Kidney (tissue), 14 donors: ENCODE data around the gene TTC28. TPM values are rescaled to one million over a fixed set of nuclear protein-coding genes. Genes with fewer than 3 reads are reported as not detected.

Experiments
- DNase-seq, 5 donors: peaks; one replicate each; pipeline ENCODE4 v3.0.0-alpha.2; 2013 to 2020
- FAIRE-seq: peaks from 2 replicates; lab custom pipeline; 2012; peaks lifted over from hg19 to GRCh38; lab: Jason Lieb, UNC
- H3K27ac ChIP-seq, 2 donors: one replicate each; pipeline ENCODE4 v1.7.0; 2013; ENCODE audit warnings: low read depth in 2 of 2, low read length in 2 of 2, inconsistent platforms in 1 of 2
- H3K27me3 ChIP-seq: one replicate; pipeline ENCODE4 v1.7.1; 2013; ENCODE audit warnings: low read length, inconsistent platforms; ENCODE audit not compliant: control insufficient read depth, insufficient read depth
- H3K36me3 ChIP-seq, 3 donors: one replicate each; pipeline versions ENCODE4 v1.7.0 to v1.7.1; 2013; ENCODE audit warnings: low read length in 3 of 3, control low read depth in 1 of 3, inconsistent platforms in 1 of 3; ENCODE audit not compliant: insufficient read depth in 3 of 3, control insufficient read depth in 2 of 3
- H3K4me1 ChIP-seq, 3 donors: one replicate each; pipeline versions ENCODE4 v1.7.0 to v1.7.1; 2013; ENCODE audit warnings: low read length in 3 of 3, inconsistent platforms in 1 of 3, low read depth in 1 of 3; ENCODE audit not compliant: control insufficient read depth in 2 of 3, insufficient read depth in 2 of 3
- H3K4me3 ChIP-seq, 3 donors: one replicate each; pipeline versions ENCODE4 v1.7.0 to v1.8.1; 2013; ENCODE audit warnings: low read length in 3 of 3, control low read depth in 1 of 3, inconsistent platforms in 1 of 3
- H3K9ac ChIP-seq, 3 donors: one replicate each; pipeline versions ENCODE4 v1.7.0 to v1.7.1; 2013; ENCODE audit warnings: low read length in 3 of 3, control low read depth in 1 of 3, inconsistent platforms in 1 of 3
- H3K9me3 ChIP-seq, 3 donors: one replicate each; pipeline versions ENCODE4 v1.7.0 to v1.7.1; 2013; ENCODE audit warnings: low read length in 3 of 3, control low read depth in 1 of 3, inconsistent platforms in 1 of 3; ENCODE audit not compliant: control insufficient read depth in 2 of 3, insufficient read depth in 1 of 3
- intact Hi-C: fragments of 100-400 bp; cut with DNase I; formaldehyde crosslinking; loops from one replicate; pipeline ENCODE4 v1.11.1; 2022
- polyA plus RNA-seq: library from polyadenylated mRNA; stranded (reverse); fragments of 350-450 nt; fragmentation: Illumina TruSeq; extraction: RNeasy Lipid Tissue Mini Kit (QIAGEN cat#74804); gene quantifications from one replicate; pipeline ENCODE4 v1.2.3, GENCODE V29; 2014; ENCODE audit warnings: low read depth, low replicate concordance; ENCODE audit not compliant: insufficient read depth
- total RNA-seq: library from RNA; stranded (reverse); fragmentation: NEBNext Ultra II Directional; extraction: Animal tissue kit (Norgen Biotek cat#: 25700); gene quantifications from one replicate; pipeline ENCODE4 v1.2.1, GENCODE V29; 2021
- TF ChIP-seq, protein P1 (sequence below): IDR thresholded peaks from 3 replicates; pipeline ENCODE4 v1.5.1; 2012; ENCODE audit warnings: mild to moderate bottlenecking, moderate library complexity, borderline replicate concordance; ENCODE audit not compliant: insufficient read depth; ENCODE audit errors: extremely low read depth
- donor health status: control.
- donor health status: control.
- donor health status: control.
- donor health status: control.
- donor health status: control.
- donor health status: DM: yes; HTN: yes; CAD: no.
- donor health status: Normal renal cell carcinoma (clear cell type).

Gene TTC28
- total and polyA plus RNA-seq, 2 donors from 2014 or later = 3.5 to 40.2 TPM

DNA sequence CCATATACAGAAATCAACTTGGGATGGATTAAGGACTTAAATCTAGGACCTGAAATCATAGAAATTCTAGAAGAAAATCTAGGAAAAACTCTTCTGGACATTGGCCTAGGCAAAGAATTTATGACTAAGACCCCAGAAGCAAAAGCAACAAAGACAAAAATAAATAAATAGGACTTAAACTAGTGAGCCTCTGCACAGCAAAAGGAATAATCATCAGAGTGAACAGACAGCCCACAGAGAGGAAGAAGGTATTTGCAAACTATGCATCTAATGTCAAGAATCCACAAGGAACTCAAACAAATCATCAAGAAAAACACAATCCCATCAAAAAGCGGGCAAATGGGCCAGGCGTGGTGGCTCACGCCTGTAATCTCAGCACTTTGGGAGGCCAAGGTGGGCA is 32.4 kb downstream of the TTC28 start:
- TF ChIP-seq, protein P1, sequence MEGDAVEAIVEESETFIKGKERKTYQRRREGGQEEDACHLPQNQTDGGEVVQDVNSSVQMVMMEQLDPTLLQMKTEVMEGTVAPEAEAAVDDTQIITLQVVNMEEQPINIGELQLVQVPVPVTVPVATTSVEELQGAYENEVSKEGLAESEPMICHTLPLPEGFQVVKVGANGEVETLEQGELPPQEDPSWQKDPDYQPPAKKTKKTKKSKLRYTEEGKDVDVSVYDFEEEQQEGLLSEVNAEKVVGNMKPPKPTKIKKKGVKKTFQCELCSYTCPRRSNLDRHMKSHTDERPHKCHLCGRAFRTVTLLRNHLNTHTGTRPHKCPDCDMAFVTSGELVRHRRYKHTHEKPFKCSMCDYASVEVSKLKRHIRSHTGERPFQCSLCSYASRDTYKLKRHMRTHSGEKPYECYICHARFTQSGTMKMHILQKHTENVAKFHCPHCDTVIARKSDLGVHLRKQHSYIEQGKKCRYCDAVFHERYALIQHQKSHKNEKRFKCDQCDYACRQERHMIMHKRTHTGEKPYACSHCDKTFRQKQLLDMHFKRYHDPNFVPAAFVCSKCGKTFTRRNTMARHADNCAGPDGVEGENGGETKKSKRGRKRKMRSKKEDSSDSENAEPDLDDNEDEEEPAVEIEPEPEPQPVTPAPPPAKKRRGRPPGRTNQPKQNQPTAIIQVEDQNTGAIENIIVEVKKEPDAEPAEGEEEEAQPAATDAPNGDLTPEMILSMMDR = no peak

DNA sequence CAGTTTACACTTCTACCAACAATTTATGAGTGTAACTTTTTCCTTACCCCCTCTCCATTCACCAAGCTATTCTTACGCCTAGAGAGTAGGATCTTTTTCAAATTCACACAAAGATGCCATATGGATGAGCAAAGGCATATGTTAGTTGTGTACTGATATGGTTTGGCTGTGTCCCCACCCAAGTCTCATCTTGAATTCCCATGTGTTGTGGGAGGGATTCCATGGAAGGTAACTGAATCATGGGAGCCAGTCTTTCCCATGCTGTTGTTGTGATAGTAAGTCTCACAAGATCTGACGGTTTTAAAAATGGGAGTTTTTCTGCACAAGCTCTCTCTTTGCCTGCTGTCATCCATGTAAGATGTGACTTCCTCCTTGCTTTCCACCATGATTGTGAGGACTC is 40.3 kb downstream of the TTC28 start:
- FAIRE-seq = no peak

More for the DNA sequence above, 32.4 kb downstream of the TTC28 start:
- Histone ChIP-seq H3K4me3 (no peak overlapping the region), H3K27ac (no peak overlapping the region), H3K9ac (no peak overlapping the region), H3K27me3 (no peaks in the 10 kb centered on the region), H3K36me3 (no peaks in the 10 kb centered on the region), H3K9me3 (no peaks in the 10 kb centered on the region), H3K4me1 (no peaks in the 10 kb centered on the region)
- DNase-seq (no peak), FAIRE-seq (no peak)
- intact Hi-C loops = no loop called here

DNA sequence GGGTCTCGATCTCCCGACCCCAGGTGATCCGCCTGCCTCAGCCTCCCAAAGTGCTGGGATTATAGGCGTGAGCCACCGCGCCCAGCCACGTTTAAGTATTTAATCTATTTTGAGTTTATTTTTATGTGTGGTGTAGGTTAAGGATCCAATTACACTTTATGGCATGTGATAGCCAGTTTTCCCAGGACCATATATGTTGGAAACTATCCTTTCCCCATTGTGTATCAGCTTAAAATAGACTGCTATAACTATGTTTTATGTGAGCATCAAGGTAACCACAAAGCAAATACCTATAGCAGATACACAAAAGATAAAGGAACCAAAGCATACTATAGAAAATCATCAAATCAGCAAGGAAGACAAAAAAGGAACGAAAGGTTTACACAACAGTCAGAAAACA is 42.4 kb downstream of the TTC28 start:
- TF ChIP-seq, protein P1 = no peak
- Histone ChIP-seq H3K4me1 (no peaks in the 10 kb centered on the region), H3K36me3 (no peaks in the 10 kb centered on the region), H3K27ac (no peak overlapping the region), H3K9me3 (no peaks in the 10 kb centered on the region), H3K9ac (no peak overlapping the region), H3K4me3 (no peak overlapping the region), H3K27me3 (no peaks in the 10 kb centered on the region)
- DNase-seq (no peak), FAIRE-seq (no peak)
- intact Hi-C loops = no loop called here

More for the DNA sequence above, 40.3 kb downstream of the TTC28 start:
- Histone ChIP-seq H3K36me3 (no peaks in the 10 kb centered on the region), H3K27me3 (no peaks in the 10 kb centered on the region), H3K4me3 (no peak overlapping the region), H3K27ac (no peak overlapping the region), H3K9me3 (no peaks in the 10 kb centered on the region), H3K4me1 (no peaks in the 10 kb centered on the region), H3K9ac (no peak overlapping the region)
- no peak for DNase-seq
- intact Hi-C loops = no loop called here
- TF ChIP-seq, protein P1 = no peak

DNA sequence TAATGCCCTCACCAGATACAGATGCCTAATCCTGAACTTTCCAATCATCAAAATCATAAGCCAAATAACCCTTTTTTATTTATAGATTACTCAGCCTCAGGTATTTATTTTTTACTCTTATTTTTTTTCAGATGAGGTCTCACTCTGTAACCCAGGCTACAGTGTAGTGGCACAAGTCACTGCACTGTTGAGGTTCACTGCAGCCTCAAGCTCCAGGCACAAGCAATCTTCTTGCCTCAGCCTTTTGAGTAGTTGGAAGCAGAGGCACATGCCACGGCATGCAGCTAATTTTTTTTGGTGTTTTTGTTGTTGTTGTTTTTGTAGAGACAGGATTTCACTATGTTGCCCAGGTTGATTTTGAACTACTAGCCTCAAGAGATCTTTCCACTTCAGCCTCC is 49.5 kb downstream of the TTC28 start:
- DNase-seq = no peak
- intact Hi-C loops = no loop called here
- Histone ChIP-seq H3K36me3 (no peaks in the 10 kb centered on the region), H3K9ac (no peak overlapping the region), H3K4me3 (no peak overlapping the region), H3K27me3 (no peaks in the 10 kb centered on the region), H3K27ac (no peak overlapping the region), H3K4me1 (no peaks in the 10 kb centered on the region), H3K9me3 (no peaks in the 10 kb centered on the region)
- TF ChIP-seq, protein P1 = no peak
- no peak for FAIRE-seq
